GM18498 (cell line): Measurements from ENCODE around the gene AGBL3.
"Not testable (repeated sequence)": the region's sequence is repeated elsewhere in the genome, so short reads cannot be mapped to it uniquely, and the experiment has no call there.

Experiments
- ATAC-seq: cut with Tn5 transposase; IDR thresholded peaks from one replicate; pipeline ENCODE4 v1.9.1; 2021; ENCODE audit warnings: mild to moderate bottlenecking, moderate library complexity; ENCODE audit not compliant: unreplicated experiment

AGBL3 gene

DNA sequence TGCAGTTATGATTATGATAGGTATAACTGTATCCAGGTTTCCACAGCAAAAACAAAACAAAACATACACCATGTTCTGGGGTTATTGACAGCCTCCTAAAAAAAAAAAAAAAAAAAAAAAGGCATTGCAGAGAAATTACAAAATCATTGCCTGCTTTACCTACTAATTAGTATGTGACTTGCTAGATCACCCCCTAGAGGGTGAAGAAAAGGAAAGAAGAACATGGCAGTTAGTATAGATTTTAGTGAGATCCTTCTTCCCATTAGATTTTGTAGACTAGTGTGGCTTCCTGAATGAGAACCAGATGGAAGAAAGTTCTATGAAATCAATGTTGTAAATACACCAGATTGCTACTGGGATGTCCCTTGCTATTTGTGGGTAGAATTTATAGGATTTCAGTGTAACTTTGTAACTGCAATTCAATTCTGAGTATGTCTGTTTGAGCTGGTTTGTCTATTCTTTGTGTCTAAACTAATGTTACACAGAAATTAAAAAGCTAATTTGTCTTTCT lies 24.0 kb upstream of the AGBL3 start:
- no peak for ATAC-seq

DNA sequence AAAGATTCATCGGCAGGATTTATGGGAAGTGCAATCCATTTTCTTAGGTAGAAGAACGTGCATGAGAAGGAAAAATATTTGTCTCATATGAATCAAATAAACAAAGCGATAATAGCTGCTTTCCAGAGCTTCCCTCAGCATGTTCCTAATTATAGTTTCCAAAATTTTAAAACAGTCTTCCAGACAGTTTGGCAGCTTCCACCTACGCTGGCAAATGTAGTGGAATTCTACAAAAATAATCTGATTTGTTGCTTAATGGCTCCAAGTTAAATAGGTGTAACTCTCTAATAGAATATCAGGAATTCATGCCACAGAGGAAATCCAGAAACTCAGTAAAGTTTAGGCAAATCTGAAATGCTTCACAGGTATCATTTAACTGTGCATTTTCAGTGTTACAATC lies 23.3 kb upstream of the AGBL3 start:
- ATAC-seq = no peak

DNA sequence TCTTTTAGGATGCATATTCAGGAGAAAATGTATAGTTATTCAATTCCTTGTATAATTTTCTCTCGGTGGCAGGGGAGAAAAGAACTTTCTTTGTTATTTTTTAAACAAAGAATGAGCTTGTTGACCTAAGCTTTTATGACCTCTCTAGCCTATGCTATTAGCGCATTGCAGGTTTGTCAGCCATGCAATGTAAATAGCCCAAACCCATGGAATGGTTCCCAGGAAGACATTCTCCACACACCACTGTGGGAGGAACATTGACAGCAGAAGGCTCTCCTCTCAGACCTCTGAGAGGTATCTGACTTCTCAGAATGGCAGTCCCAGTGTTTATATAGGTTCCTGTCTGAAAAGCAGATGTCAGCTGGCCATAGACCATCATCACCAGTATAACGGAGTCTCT lies 19.6 kb upstream of the AGBL3 start:
- ATAC-seq = no peak

DNA sequence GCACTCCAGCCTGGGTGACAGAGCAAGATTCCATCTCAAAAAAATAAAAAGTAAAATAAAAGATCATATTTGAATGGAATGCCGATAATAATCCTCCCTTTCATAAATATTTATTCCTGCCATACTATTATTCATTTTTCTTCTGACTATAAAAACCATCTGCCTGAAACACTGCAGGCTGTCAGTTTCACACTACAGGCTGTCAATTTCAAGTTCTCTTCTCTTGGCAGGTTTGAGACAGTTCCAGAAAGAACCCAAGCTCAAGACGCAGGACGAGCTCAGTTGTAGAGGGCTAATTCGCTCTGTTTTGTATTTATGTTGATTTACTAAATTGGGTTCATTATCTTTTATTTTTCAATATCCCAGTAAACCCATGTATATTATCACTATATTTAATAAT lies 18.2 kb upstream of the AGBL3 start:
- no peak for ATAC-seq

DNA sequence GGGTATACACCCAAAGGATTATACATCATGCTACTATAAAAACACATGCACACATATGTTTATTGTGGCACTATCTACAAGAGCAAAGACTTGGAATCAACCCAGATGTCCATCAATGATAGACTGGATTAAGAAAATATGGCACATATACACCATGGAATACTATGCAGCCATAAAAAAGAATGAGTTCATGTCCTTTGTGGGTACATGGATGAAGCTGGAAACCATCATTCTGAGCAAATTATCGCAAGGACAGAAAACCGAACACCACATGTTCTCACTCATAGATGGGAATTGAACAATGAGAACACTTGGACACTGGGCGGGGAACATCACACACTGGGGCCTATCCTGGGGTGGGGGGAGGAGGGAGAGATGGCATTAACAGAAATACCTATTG lies 4.7 kb upstream of the AGBL3 start:
- not testable (repeated sequence) for ATAC-seq

DNA sequence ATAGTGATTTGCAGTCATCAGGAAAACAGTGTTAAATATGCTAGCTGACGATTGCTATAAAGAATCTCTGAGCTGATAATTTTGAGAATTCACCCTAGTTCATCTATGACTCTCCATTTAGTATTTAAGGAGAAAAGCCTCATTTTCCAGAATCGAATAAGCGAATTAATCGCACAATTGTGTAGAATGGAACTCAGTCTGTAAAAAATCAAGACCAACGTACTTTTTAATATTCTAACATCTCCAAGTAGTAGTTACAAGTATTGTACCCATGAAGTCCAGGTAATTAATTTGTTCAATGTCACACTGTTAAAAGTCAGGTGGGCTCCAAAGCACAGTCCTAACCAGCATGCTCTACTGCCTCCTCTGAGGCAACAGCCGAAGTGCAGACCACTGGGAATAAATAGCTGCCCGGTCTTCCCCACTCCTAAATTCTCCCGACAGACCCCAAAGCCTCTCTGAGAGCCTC lies 380 bp upstream of the AGBL3 start:
- ATAC-seq = peak; percentile 53

DNA sequence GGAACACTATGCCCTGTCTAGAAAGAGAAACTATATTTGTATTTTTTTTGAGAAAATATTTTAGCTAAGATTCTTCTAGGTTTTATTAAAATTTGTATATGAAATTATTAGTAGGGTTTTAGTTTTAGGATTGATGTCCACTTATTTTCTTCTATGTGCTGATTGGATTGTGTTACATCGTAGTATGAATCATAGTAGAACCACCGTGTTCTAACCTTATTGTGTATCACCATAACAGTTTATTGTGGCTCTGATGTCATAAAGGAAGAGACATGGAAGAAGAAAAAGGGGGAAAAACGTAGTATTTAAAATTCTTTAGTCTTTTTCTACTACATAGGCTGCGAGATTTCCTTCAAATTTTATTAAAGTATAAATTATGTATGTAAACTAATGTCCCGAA lies 1.9 kb downstream of the AGBL3 start:
- ATAC-seq = no peak

DNA sequence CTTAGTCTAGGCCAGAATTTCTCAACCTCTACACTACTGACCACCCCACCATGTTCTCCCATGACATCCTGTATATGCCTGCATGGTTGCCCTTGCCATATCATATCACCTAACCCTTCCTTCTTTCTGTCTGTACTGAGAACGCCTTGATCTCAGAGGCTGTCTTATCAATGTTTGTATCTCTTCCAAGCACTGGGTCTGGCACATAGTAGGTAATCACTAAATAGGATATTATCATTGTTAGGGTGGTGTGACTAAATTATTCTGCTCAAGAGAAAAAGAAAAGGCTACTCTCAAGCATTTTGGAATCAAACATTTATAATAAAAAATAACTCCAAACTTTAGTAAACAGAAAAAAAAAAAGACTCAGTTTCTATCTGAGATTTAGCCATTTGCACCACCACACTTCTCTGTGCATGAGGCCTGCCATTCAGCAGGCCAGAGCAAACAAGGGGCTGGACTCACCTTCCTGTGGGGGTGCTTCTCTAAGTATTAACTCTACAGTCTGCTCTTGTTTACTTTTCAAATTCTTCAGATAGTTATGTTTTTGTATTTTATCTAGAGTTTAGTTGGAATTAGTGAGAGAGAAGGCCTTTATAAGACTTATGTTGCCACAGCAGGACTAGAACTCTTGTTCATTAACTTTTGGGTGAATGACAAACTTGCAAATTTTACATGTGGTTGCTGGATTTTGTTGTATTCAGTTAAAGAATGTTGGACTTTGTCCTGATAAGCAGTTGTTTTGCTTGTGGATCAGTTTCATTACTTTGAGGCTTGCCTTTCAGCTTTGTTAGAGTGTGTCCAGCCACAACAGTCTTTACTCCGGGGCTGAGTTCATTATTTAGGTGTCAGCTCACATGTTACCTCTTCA lies 5.4 kb downstream of the AGBL3 start:
- no peak for ATAC-seq

DNA sequence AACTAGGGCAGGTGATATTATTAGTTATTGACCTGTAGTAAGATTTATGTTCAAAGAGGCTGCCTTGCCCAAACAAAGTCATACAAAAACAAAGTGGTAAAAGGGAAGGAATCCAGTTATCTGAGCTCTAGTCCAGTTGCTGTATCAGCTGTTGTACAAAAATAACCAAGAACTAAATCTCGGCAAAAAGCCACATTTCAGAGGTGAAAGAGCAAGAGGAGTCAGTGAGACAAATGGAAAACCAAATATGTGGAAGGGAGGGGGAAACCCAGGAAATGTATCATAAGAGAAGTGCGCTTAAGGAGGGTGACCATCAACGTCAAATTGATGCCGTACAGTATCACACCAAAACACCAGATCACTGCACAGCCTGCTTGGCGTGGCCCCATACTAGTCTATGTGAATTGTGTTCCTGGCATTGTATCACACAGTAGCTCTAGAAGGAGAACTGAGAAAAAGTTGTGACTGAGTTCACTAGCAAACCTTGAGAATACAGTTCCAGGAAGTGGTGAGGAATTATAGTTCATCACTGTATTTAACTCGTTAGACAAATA lies 6.4 kb downstream of the AGBL3 start:
- peak; percentile 67 for ATAC-seq

DNA sequence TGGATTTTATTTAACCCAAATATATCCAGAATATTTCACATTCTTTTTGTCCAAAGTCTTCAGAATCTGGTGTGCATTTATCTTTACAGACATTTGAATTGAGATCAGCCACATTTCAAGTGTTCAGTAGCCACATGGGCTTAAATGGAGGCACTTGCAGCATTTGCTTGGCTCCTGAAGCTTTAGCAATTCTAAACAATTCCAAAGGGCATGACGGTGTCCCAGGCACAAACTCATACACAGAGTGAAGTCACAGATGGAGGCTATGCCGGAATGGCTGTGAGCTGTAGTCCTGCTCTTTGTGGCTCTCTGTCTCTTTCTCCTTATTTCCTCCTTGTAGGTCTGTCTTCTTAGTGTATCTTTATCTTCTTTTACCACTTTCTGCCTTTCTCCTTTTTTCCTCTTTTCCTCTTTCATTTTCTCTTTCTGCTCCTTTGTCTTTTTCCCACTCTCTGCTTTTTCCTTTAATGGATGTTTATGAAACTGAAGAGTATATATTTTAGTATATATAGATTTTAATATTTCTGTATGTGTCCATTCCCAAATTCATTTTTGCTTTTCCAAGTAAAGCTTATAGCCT lies 7.7 kb downstream of the AGBL3 start:
- ATAC-seq = no peak

DNA sequence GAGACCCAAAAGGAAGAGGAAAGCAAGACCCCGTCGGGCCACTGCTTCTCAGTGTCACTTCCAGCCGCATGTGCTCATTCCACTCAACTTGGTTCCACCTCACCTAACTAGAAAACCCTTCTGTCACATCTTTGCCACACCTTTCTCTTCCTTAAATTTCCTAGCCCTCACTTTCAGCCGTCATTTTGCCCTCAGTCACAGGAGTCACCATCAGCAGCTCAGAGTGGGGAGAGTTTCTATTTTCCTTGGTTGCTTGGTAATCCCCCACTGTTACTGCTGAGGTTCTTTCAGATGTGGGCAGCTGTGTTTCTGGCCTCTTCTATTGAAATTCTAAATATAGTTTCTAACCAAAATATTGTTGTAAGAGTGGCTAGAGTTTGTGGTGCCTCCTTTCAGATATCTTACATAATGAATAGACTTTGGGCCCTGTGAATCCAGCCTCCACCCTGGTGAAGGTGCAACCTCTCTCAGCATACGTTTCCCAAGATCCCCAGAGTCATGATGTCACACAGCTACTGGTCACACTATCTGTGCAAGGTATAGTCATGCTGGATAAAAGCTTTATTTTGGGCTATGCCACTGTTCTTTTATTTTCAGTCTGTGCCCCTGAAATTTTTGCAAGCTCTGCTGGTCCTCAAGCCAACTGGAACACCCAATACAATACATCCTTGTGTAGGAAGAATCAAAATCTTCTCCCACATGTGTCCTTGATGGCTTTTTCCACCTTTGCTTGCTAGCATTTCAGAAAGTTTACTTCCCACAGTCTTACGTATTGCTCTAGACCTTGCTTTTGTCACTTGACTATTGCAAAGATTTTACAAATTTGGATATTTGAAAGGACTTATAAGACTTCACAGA lies 9.2 kb downstream of the AGBL3 start:
- peak; percentile 52 for ATAC-seq

DNA sequence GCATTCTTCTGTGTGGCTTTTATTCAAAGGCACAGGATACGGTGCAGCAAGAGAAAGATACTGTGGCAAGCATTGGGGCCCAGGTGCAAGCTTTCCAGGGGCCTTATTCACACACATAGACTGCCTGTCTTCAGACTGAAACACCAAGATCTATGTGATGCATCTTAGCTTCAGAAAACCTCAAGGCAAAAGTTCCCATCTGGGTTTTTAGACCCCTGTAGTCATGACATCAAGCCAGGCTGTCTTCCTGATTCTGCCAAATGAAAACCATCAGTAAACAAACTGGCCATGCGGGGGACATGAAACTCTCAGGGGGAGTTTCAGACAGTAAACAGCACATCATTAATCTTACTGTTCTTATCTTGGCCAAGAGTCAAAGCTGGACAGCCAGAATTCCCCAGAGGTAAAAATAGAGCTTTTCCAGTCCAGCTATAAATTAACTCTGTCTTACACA lies 9.8 kb downstream of the AGBL3 start:
- peak; percentile 47 for ATAC-seq

DNA sequence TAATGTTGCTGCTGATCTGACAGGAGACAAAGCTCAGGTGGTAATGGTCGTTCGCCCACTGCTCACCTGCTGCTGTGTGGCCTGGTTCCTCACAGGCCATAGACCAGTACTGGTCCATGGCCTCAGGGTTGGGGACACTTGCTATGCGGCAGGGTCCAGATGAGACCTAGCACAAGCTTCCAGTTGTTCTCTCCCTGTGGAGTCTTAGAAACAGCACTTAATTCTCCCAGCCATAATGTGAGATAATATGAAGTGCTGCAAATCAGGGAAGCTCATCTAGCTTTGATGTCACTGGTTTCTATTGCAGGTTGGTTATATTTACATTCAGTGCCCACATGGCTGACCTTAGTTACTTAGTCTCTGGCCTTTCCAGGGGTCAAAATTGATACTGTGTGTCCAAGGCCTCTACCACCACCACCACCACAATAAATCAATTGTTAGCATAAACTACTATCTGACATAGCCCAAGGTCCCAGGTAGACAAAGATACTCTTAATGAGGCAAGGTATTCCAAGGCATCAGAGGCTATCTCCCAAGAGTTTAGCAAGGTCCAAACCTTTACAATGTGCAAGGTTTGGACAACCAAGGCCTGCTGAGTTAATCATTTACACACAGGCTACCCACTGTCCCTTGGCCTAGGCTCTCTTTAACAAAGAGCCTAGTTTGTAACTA lies 11.0 kb downstream of the AGBL3 start:
- ATAC-seq = no peak

DNA sequence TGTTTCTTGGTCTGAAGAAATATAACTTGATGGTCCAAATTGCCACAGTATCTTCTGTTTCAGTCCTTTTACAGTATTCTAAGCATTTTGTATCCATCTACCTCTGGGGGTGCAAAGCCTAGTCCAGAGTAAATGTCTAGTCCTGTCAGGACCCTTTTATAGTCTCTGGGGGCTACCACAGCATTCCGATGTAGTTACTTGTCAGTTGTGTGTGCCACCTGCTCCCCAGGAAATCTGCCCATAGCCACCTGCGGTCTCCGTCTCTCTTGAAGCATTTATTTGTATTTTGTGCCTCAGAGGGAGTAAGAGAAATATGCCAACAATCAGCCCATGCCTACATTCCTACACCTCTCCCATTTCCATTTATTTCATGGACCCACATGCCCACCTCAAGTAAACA lies 12.8 kb downstream of the AGBL3 start:
- no peak for ATAC-seq

DNA sequence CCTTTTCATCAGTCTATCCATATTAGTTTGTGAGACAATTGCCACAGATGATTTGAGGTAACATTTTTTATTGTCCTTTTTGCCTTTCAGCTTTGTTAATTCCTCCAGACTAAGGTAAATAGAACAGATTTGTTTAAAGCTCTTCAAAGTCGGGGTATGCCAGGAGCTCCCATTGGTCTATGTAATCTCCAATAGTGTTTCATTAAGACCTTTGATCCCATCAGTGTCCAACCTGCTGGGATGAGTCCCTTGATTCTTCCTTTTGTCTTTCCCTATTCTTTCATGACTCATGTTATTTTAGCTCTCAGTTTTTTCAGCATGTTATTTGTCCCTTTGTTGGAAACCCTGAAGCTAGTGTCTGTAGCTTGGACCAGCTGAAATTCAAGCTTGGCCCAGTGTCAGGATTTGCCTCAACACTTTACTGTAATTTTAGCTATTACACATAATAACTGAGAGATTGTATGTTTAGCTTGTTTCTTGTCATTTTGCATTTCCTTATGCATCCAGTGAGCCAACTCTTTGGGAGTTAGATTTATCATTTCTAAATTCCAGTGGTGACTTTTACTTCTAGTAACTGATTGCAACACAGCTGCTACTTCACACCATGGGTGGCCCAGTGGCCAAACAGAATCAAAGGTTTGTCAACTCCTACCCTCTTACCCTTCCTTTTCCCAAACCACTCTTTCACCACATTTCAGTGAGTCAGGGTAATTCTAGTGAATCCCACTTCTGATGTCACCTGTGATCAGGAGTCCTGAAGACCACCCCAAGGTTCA lies 15.3 kb downstream of the AGBL3 start:
- no peak for ATAC-seq

DNA sequence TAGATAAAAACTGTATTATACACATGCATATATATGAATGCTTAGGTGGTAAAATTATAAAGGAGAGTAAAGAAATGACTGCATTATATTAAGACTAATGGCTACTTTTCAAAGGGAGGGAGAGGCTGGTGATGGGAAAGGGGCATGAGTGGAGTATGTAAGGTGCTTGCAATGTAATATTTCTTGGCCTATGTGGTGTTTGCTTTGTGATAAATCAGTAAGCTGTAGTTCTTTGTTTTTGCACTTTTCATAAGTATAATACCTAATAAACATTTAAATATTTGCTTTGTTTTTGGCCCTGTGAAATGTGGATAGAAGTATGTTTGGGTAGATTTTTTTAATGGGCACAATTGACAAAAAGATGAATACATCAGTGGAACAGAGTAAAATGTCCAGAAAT lies 25.9 kb downstream of the AGBL3 start:
- no peak for ATAC-seq

DNA sequence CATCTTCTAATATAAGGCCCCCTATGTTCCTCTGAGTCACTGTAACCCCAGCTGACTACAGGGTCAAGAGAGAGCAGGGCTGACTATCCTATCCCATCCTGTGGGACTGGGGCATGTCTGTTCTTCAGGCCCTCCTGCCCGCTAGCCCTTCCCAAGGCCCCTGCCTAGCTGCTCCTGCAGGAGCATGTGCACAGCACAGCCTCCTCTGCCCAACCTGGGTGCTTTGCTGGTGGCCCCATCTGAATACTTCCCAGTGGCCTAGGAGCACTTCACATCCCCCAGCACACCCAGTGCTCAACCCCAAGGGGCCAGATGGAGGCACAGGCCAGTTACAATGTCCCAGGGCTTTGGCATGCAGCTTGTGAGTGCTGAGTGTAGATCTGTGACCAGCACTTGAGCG lies 37.3 kb downstream of the AGBL3 start:
- ATAC-seq = no peak

DNA sequence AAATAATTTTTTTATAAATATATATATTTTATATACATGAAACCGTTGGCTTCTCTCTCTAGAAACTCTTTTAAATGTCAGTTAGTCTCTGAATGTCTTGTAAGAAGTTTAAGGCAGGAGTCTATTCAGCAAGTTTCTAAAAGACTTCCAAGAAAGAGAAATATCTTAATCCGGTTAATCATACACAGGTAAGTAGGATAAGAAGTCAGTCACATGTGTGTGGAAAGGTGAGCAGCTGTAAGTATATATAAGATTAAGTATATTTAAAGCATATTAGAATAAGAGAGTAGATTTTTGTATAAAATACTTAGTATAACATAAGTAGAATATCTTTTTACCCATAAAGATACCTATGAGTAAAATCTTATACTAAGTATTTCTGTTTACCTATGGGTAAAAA lies 48.9 kb downstream of the AGBL3 start:
- no peak for ATAC-seq

DNA sequence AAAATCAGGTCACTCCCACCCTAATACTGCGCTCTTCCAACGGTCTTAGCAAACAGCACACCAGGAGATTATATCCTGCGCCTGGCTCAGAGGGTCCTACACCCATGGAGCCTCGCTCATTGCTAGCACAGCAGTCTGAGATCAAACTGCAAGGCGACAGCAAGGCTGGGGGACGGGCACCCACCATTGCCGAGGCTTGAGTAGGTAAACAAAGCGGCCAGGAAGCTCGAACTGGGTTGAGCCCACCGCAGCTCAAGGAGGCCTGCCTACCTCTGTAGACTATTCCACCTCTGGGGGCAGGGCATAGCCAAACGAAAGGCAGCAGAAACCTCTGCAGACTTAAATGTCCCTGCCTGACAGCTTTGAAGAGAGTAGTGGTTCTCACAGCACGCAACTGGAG lies 80.7 kb downstream of the AGBL3 start:
- not testable (repeated sequence) for ATAC-seq

DNA sequence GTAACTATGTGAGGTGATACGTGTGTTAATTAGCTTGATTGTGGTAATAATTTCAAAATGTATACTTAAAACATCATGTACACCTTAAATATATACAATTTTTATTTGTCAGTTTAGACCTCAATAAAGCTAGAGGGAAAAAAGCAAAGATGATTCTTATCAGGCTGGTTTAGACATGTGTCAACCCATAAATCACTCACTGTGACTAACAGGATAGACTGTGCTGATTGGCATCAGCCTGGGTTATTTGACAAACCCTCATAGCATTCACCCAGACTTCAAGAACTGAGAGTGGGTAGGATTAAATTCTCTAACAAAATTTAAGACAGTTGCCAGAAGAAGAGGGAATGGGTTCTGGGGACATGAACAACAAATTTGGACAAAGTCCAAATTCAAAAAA lies 87.8 kb downstream of the AGBL3 start:
- ATAC-seq = no peak
